Nephron (organoid): ENCODE measurements around the gene VARS1.
A peak's percentile ranks its signal among the peaks of the same experiment; 100 is the strongest.

Source experiments
- H3K27ac Mint-ChIP-seq, 3 experiments: 2 replicates each; pipeline ENCODE4 v1.8.0; 2020; ENCODE audit warnings: mixed read lengths in 3 of 3, mild to moderate bottlenecking in 2 of 3, moderate library complexity in 1 of 3
- H3K27me3 Mint-ChIP-seq: 2 replicates; pipeline ENCODE4 v1.8.0; 2021; ENCODE audit warnings: low read depth, mild to moderate bottlenecking, moderate library complexity, mixed read lengths
- H3K36me3 Mint-ChIP-seq: 2 replicates; pipeline ENCODE4 v1.8.0; 2020; ENCODE audit warnings: low read depth, mixed read lengths
- H3K4me1 Mint-ChIP-seq: 2 replicates; pipeline ENCODE4 v1.8.0; 2020; ENCODE audit warnings: mixed read lengths
- H3K4me3 Mint-ChIP-seq, 3 experiments: 2 replicates each; pipeline ENCODE4 v1.8.0; 2020; ENCODE audit warnings: mild to moderate bottlenecking in 3 of 3, mixed read lengths in 3 of 3, moderate library complexity in 2 of 3
- H3K9me3 Mint-ChIP-seq: 2 replicates; pipeline ENCODE4 v1.8.0; 2020; ENCODE audit warnings: mixed read lengths
- CTCF ChIP-seq, 3 experiments: fragments of 200-600 bp; sonication (generic); IDR thresholded peaks; one replicate each; pipeline ENCODE4 v1.5.0; 2021; ENCODE audit warnings: antibody characterized with exemption in 3 of 3; ENCODE audit not compliant: unreplicated experiment in 3 of 3

Gene VARS1

GRCh38 chr6:31784098-31784925, 11.2 kb downstream of the VARS1 start:
- peaks cover 33% of the 10 kb centered on the region for H3K36me3 Mint-ChIP-seq
- H3K27me3 Mint-ChIP-seq: no peaks in the 10 kb centered on the region
- no peak for TF ChIP-seq CTCF (IDR thresholded peaks at IDR 0.05; ENCODE audit: unreplicated experiment in 3 of 3)
- no peak overlapping the region for H3K4me3 Mint-ChIP-seq
- no peak overlapping the region for H3K27ac Mint-ChIP-seq
- no peaks in the 10 kb centered on the region for H3K9me3 Mint-ChIP-seq
- no peaks in the 10 kb centered on the region for H3K4me1 Mint-ChIP-seq

- Mint-ChIP-seq H3K4me3 (no peak overlapping the region), H3K36me3 (peaks cover 33% of the 10 kb centered on the region), H3K4me1 (no peaks in the 10 kb centered on the region), H3K9me3 (no peaks in the 10 kb centered on the region), H3K27ac (no peak overlapping the region), H3K27me3 (no peaks in the 10 kb centered on the region)
- TF ChIP-seq CTCF (IDR thresholded peaks at IDR 0.05; ENCODE audit: unreplicated experiment in 3 of 3): no peak
Measured at GRCh38 chr6:31782126-31782855, 13.3 kb downstream of the VARS1 start.

- no peaks in the 10 kb centered on the region for H3K4me1 Mint-ChIP-seq
- H3K27ac Mint-ChIP-seq: no peak overlapping the region
- TF ChIP-seq CTCF (IDR thresholded peaks at IDR 0.05; ENCODE audit: unreplicated experiment in 3 of 3): no peak
- H3K27me3 Mint-ChIP-seq: no peaks in the 10 kb centered on the region
- H3K9me3 Mint-ChIP-seq: no peaks in the 10 kb centered on the region
- peaks cover 29% of the 10 kb centered on the region for H3K36me3 Mint-ChIP-seq
- H3K4me3 Mint-ChIP-seq: no peak overlapping the region
Measured at GRCh38 chr6:31781244-31782125, 14.1 kb downstream of the VARS1 start.

GRCh38 chr6:31780507-31781243, 14.9 kb downstream of the VARS1 start:
- H3K27ac Mint-ChIP-seq: peak overlapping the region in 1 of 3 experiments; percentile 25
- no peaks in the 10 kb centered on the region for H3K27me3 Mint-ChIP-seq
- no peaks in the 10 kb centered on the region for H3K4me1 Mint-ChIP-seq
- no peak overlapping the region for H3K4me3 Mint-ChIP-seq
- no peak for TF ChIP-seq CTCF (IDR thresholded peaks at IDR 0.05; ENCODE audit: unreplicated experiment in 3 of 3)
- H3K36me3 Mint-ChIP-seq: peaks cover 29% of the 10 kb centered on the region
- no peaks in the 10 kb centered on the region for H3K9me3 Mint-ChIP-seq

GRCh38 chr6:31779908-31780307, 15.6 kb downstream of the VARS1 start:
- peaks cover 26% of the 10 kb centered on the region for H3K36me3 Mint-ChIP-seq
- no peaks in the 10 kb centered on the region for H3K9me3 Mint-ChIP-seq

More at GRCh38 chr6:31779908-31780307, 15.6 kb downstream of the VARS1 start:
- no peaks in the 10 kb centered on the region for H3K4me1 Mint-ChIP-seq
- H3K27me3 Mint-ChIP-seq: no peaks in the 10 kb centered on the region
- H3K27ac Mint-ChIP-seq: no peak overlapping the region
- no peak overlapping the region for H3K4me3 Mint-ChIP-seq
- TF ChIP-seq CTCF (IDR thresholded peaks at IDR 0.05; ENCODE audit: unreplicated experiment in 3 of 3): no peak
